HK-2 (cell line): ENCODE measurements around the gene PPP2CA.
"Not testable (repeated sequence)": the region's sequence is repeated elsewhere in the genome, so short reads cannot be mapped to it uniquely, and the experiment has no call there.

Source experiments
- DNase-seq: peaks from one replicate; pipeline ENCODE4 v3.0.0-alpha.2; 2018; ENCODE audit not compliant: unreplicated experiment

Gene PPP2CA

GRCh38 chr5:134245101-134245604 is 19.3 kb upstream of the PPP2CA start:
- no peak for DNase-seq

GRCh38 chr5:134242146-134242545 is 16.3 kb upstream of the PPP2CA start:
- no peak for DNase-seq

DNA sequence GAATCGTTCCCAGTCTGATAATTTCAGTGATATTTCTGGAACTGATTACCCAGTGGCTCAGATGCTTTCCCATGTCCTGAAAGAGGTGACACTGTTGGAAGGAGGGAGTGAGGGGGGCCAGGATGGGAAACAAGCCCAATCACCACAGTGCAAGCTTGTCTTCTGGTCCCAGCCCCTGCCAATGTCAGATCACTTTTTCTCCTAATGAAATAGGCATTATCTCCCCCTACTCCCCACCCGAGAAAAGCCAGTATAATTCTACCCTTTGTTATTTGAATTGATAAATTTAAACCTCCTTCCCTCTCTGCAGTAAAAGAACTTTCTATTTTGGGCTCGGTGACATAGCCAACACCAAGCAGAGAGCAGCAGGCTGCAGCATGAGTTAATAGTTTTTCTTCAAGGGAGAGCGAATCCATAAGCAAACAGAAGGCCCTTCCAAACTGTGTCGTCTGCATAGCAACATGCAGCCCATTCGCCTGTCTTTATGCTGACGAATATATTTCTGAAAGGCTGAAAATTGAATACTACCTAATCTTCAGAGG is 14.6 kb upstream of the PPP2CA start:
- no peak for DNase-seq

DNA sequence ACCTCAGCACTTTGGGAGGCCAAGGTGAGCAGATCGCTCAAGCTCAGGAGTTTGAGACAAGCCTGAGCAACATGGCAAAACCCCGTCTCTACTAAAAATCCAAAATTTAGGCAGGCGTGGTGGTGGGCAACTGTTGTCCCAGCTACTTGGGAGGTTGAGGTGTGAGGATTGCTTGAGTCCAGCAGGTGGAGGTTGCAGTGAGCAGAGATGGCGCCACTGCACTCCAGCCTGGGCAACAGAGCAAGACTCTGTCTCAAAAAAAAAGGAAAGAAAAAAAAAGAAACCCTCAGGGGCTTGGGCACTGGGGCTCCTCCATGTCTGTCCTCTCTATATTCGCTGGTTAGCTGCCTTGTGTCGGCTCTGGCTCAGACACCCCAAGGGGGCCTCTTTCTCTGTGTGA is 10.9 kb upstream of the PPP2CA start:
- DNase-seq = no peak

GRCh38 chr5:134236318-134236717 is 10.4 kb upstream of the PPP2CA start:
- no peak for DNase-seq

DNA sequence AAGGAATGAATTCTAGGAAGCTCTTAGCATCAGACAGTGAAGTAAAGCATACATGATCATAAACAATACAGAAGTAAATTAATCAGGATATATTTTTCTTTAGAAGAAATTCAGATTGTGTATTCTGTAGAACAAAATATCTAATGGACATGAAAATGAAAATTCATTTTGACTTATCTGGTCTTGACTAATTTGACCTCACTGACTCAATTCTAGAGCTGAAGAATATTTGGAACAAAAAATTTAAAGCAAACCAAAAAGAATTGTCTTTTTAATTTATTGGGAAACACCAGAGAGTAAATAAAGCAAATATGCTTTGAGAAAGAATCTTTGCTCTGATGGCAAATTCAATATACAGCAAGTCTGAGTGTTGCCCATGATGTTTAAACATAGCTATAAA is 2.8 kb upstream of the PPP2CA start:
- no peak for DNase-seq

DNA sequence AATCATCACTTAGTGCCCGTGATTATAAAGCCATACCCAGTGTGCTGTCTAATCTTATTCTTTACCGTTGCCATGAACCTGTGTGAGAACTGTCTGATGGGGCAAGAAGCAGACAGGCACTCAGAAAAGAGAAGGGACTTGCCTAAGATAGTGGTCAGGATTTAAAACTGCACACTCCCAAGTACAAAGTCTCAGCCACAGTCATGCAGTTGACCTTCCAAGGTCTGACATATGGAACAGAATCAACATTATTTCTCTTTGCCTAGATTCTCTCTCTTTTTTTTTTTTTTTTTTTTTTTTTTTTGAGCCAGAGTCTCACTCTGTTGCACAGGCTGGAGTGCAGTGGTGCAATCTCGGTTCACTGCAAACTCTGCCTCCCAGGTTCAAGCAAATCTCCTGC is 1.9 kb upstream of the PPP2CA start:
- DNase-seq = no peak

GRCh38 chr5:134227259-134227658 is 1.4 kb upstream of the PPP2CA start:
- no peak for DNase-seq

GRCh38 chr5:134226441-134227192 is 744 bp upstream of the PPP2CA start:
- no peak for DNase-seq

DNA sequence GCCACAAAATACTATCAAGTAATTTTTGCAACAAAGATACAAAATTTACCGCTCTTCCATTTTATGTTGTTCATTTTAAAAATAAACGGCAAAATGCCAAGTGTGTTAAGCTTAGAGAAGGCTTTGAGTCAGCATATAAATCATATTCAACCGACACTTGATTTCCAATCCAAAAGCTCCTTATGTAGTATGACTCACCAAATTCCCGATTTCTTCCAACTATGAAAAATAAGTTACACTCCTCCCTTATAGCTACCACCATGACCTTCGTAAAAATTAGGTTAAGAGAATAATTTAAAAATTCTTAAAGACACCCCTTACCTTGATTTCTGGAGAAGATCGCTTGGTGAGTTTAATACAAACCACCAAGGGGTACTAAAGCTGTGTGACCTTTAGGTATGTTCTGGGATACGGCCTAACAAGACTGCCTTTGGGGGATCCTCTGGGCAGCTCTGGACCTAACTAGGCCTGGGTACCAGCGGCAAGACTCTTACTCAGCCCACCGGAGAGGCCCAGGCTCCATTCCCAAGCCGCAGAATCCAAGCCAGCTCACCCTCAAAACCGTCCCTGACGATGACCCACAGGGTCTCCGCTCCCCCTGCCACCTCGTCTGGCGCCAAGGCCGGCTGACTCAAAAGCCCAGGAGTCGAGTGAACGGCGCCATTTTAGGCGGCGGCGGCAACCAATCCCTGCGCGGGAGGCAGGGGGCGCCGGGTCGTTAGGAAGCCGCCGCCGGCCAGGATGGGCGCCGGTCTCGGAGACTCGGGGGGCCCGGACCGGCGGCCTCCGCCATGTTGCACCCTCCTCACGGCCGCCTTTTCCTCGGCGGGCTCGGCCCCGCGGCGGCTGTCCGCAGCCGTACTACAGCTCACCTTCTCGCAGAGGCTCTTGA is 739 bp downstream of the PPP2CA start:
- peak; percentile 53 for DNase-seq

DNA sequence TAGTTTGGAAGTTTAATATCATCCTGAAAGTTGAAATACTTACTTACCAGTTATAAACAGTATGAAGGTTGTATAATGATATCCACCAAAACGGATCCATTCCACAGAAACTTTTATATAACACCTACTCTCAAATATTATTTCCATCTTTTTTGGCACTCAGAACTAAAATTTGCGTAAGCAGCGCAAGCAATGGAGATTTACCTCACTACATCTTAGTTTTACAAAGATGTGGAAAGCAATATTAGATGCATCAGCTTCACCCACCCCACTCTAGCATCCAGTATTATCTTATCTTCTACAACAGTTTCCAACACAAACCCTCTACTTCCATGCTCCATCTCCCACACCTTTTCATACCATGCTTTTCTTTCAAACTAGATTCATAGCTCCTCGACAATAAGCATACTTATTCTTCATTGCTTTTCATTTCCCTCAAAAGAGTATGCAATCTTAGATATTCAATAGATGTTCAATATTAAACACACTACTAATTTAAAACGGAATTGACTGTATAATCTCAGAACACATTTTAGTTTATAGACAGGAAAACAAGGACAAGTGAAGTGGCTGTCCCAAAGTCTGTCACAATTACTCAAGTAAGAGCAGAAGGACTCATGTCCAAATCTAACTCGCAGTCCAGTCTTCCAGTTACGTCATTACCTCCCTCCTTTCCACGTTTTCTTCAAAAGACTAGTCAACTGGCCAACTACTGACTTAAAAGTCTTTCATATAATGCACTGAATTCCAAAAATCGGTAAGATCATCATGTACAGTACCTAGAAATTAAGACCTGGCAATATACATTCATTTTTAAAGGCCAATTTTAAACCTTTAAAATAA is 2.2 kb downstream of the PPP2CA start:
- DNase-seq = no peak

- DNase-seq = not testable (repeated sequence)
Measured at GRCh38 chr5:134221690-134222089, 4.2 kb downstream of the PPP2CA start.

- no peak for DNase-seq
Measured at GRCh38 chr5:134215757-134216156, 10.1 kb downstream of the PPP2CA start.

DNA sequence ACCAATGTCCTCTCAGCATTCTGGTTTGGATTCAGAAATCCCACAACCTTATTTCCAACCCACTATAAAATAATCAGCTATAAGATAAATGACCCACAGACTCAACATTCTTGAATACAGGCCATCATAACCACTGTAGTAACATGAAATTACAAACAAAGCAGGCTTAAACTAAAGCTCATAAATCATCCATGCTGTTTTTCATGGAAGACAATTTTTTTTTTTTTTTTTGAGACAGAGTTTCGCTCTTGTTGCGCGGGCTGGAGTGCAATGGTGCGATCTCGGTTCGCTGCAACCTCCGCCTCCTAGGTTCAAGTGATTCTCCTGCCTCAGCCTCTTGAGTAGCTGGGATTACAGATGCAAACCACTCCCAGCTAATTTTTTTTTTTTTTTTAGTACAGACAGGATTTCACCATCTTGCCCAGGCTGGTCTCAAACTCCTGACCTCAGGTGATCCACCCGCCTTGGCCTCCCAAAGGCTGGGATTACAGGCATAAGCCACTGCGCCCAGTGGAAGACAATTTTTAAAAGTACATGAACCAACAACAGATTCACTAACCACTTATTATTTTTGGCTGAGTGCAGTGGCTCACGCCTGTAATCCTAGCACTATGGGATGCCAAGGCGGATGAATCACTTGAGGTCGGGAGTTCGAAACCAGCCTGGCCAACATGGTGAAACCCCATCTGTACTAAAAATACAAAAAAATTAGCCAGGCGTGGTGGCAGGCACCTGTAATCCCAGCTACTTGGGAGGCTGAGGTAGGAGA is 14.4 kb downstream of the PPP2CA start:
- not testable (repeated sequence) for DNase-seq

DNA sequence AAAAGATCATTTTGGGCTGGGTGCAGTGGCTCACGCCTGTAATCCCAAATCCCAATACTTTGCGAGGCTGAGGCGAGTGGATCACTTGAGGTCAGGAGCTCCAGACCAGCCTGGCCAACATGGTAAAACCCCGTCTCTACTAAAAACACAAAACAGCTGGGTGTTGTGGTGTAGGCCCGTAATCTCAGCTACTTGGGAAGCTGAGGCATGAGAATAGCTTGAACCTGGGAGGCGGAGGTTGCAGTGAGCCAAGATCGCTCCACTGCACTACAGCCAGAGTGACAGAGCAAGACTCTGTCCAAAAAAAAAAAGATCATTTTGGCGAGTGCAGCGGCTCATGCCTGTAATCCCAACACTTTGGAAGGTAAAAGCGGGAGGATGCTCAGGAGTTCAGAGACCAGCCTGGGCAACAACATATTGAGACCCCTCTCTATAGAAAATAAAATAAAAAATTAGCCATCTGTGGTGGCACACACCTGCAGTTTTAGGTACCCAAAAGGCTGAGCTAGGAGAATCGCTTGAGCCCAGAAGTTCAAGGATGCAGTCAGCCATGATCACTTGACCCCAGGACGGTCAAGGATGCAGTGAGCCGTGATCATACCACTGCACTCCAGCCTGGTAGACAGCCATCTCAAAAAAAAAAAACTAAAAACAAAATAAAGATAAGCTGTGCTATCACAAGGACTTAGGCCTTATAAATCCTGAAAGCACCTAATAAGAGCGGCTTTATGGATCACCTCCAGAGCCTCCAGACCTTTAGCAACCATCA is 16.2 kb downstream of the PPP2CA start:
- no peak for DNase-seq

GRCh38 chr5:134207696-134208095 is 18.2 kb downstream of the PPP2CA start:
- no peak for DNase-seq

DNA sequence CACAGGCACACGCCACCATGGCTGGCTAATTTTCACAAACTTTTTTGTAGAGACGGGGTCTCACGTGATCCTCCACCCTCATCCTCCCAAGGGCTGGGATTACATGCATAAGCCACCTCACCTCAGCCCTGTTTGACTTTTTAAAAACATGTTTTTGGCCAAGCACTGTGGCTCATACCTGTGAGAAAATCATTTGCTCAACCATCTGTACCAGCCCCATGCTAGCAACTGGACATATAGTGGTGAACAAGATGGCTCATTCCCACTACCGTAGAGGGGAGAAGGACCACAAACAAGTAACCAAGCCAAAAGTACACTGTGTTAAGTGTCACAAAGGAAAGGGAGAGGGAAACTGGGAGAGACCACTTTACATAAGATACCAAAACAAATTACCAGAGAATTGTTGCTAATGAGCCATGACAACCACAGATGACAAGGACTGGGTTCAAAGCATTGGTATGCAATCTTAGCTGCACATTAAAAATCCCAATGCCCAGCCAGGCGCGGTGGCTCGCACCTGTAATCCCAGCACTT is 19.2 kb downstream of the PPP2CA start:
- no peak for DNase-seq

GRCh38 chr5:134204575-134204974 is 21.3 kb downstream of the PPP2CA start:
- DNase-seq = no peak

- no peak for DNase-seq
Measured at GRCh38 chr5:134203630-134204029, 22.2 kb downstream of the PPP2CA start.

GRCh38 chr5:134195666-134196065 is 30.2 kb downstream of the PPP2CA start:
- DNase-seq = no peak
